Activated CD8-positive, alpha-beta memory T cell treated with anti-CD3 and anti-CD28 coated beads for 36 hours (primary cell): Measurements from ENCODE around the gene ATP5F1C. TPM values are rescaled to one million over a fixed set of nuclear protein-coding genes. Genes with fewer than 3 reads are reported as not detected.

Experiments
- CTCF ChIA-PET: fragments of 350-600 bp; sonication (Branson Sonifier 250); formaldehyde crosslinking; loops from one replicate; lab custom pipeline; 2021; ENCODE audit warnings: antibody characterized with exemption; lab: Charles Lee
- POLR2A ChIA-PET: fragments of 350-600 bp; sonication (Branson Sonifier 250); formaldehyde crosslinking; loops from one replicate; lab custom pipeline; 2021; ENCODE audit warnings: antibody characterized with exemption; lab: Charles Lee
- total RNA-seq, 2 experiments: library from RNA; stranded (reverse); gene quantifications; one replicate each; pipeline ENCODE4 v1.2.3, GENCODE V29; 2021

Gene ATP5F1C
- total RNA-seq, 2 experiments from 2014 or later: 293 to 296 TPM

- ChIA-PET POLR2A (no interaction called here), CTCF (no interaction called here)
Measured at GRCh38 chr10:7824251-7824650, 36.3 kb downstream of the ATP5F1C start.

DNA sequence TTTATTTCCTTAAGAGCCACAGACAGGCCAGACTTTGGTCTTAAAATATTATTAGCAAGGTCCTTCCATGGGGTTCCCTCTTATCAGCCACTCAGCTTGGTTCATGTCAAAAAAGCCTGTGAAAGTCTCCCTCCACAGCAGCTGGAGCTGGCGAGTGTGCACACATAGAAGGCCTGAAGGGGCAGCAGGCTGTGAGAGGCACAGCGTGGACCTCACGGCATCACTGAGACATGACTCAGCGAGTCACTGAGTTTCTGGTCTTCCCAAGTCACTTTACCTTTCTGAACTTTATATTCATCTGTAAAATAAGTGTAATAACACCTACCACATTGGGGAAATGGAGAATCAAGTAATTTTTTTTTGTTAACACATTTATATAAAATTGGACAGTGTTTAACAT, 39.0 kb downstream of the ATP5F1C start:
- CTCF ChIA-PET: no interaction called here
- POLR2A ChIA-PET: no interaction called here

DNA sequence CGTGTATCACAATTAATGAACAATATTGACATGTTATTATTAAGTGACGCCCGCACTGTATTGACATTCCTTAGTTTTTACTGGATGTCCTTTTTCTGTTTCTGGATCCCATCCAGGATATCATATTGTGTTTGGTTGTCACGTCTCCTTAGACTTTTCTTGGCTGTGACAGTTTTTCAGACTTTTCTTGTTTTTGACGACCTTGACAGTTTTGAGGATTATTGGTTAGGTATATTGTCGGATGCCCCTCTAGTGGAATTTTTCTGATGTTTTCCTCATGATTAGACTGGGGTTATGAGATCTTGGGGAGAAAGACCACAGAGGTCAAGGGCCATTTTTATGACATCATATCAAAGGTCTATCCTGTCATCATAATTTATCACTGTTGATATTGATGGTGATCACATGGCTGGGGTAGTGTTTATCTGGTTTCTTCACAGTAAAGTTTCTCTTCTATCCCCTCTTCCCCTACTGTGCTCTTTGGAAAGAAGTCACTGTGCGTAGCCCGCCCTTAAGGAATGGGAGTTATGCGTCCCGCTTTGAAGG, 41.4 kb downstream of the ATP5F1C start:
- POLR2A ChIA-PET: no interaction called here

GRCh38 chr10:7832060-7832459, 44.1 kb downstream of the ATP5F1C start:
- ChIA-PET CTCF (no interaction called here), POLR2A (no interaction called here)

More for the DNA sequence above, 41.4 kb downstream of the ATP5F1C start:
- CTCF ChIA-PET: no interaction called here

GRCh38 chr10:7833210-7833609, 45.2 kb downstream of the ATP5F1C start:
- POLR2A ChIA-PET: no interaction called here
- CTCF ChIA-PET: no interaction called here

DNA sequence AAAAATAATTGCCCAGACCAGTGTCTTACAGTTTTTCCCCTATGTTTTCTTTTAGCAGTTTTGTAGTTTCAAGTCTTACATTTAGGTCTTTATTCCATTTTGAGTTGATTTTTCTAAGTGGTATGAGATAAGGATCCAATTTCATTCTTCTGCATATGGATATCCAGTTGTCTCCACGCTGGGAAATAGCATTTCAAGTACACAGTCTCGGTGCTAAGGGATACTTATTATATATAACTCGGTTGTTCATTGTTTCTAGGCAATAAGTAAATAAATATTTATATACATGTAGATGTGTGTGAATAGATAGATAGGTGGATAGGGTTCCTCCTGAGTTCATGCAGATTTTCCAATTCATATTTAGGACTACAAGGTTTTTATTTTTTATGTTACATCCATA, 46.3 kb downstream of the ATP5F1C start:
- ChIA-PET POLR2A (no interaction called here), CTCF (no interaction called here)

DNA sequence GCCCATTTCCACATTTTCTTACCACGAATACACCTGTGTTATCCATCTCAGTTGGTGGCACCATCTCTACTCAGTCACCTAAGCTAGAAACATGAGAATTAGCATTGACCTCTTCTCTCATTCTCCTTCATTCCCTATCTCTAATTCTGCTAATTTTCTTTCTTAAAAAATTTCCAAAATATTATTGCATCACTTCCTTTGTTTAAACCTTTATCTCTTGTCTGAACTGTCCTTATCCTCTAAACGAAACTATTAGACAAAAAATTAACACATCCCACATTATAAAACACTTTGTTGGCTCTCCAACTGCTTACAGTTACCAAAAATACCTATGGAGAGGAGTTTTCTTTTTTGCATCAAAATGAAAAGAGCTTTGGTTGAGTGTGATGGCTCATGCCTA, 48.6 kb downstream of the ATP5F1C start:
- CTCF ChIA-PET: no interaction called here
- POLR2A ChIA-PET: no interaction called here

DNA sequence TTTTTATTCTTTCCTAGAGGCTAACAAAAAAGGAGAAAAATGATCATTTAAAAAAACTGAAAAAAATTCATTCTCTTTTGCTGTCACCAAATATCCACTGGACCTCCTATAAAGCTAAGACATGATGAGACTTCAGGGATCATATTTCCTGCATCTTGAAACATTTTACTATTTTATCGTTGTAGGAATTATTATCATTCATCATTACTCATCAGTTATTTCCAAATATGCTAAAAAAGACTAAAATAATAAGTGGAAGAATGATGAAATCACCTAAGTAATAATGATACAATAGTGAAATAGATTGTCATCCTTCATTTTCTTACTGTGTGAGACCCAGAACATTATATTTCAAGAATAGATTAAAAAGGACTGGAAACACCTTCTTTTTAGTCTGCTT, 58.6 kb downstream of the ATP5F1C start:
- CTCF ChIA-PET: no interaction called here
- POLR2A ChIA-PET: no interaction called here

- ChIA-PET POLR2A (no interaction called here), CTCF (no interaction called here)
Measured at GRCh38 chr10:7853226-7853842, 65.4 kb downstream of the ATP5F1C start.

- CTCF ChIA-PET: no interaction called here
- POLR2A ChIA-PET: no interaction called here
Measured at GRCh38 chr10:7853890-7854289, 65.9 kb downstream of the ATP5F1C start.

DNA sequence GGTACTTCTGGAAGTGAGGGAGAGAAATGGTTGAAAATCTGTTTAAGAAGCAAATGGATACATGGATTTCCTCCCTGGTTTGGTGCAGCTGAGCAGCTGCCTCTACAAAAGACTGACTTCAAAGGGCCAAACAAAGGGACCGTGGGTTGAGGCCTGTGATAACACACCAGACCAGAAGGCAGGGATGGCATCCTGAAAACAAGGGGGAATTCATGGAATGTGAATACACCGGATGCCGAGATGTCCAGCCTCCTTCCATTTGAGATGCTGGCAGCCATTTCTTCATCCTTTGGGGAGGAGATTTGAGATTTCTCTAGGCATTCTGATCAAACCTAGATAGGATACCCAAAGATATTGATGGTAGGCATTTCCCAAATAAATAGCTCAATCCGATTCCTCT, 67.2 kb downstream of the ATP5F1C start:
- CTCF ChIA-PET: no interaction called here
- POLR2A ChIA-PET: no interaction called here

GRCh38 chr10:7856678-7857077, 68.7 kb downstream of the ATP5F1C start:
- POLR2A ChIA-PET: no interaction called here
- CTCF ChIA-PET: interaction anchor here (0.6 to 0.7 kb wide), 2 partner anchors 189 to 796 kb away, joined by 3 to 4 read pairs; no protein-coding TSS in a partner anchor

GRCh38 chr10:7857262-7857661, 69.3 kb downstream of the ATP5F1C start:
- ChIA-PET CTCF (no interaction called here), POLR2A (interaction anchor here (0.5 to 0.6 kb wide), 2 partner anchors 34 to 403 kb away, joined by 3 read pairs; no protein-coding TSS in a partner anchor)

Other genes starting within 250 kb of the ATP5F1C start
- not detected for gene ITIH5, start 121.2 kb upstream of the ATP5F1C start, total RNA-seq
- gene ITIH2, start 84.9 kb upstream of the ATP5F1C start, total RNA-seq: not detected
- gene KIN, start 184 bp upstream of the ATP5F1C start, total RNA-seq: 10 to 100 TPM; 13.9 to 15.9 TPM
- gene TAF3, start 30.3 kb downstream of the ATP5F1C start, total RNA-seq: 10 to 100 TPM; 19.4 to 20.3 TPM